ENCODE data around the gene MCM5. TPM values are rescaled to one million over a fixed set of nuclear protein-coding genes. Genes with fewer than 3 reads are reported as not detected.
"Not testable (repeated sequence)": the region's sequence is repeated elsewhere in the genome, so short reads cannot be mapped to it uniquely, and the experiment has no call there.

Gene MCM5
- total RNA-seq, 1 donor = 192 TPM

GRCh38 chr22:35467681-35468434 is 67.9 kb downstream of the MCM5 start:
- DNase-seq (ENCODE audit: low read depth in 2 of 3, low spot score in 2 of 3) = peak in 1 of 3 donors; percentile 55

- no peak for DNase-seq (ENCODE audit: low read depth in 2 of 3, low spot score in 2 of 3)
Measured at GRCh38 chr22:35470903-35471321, 71.0 kb downstream of the MCM5 start.

DNA sequence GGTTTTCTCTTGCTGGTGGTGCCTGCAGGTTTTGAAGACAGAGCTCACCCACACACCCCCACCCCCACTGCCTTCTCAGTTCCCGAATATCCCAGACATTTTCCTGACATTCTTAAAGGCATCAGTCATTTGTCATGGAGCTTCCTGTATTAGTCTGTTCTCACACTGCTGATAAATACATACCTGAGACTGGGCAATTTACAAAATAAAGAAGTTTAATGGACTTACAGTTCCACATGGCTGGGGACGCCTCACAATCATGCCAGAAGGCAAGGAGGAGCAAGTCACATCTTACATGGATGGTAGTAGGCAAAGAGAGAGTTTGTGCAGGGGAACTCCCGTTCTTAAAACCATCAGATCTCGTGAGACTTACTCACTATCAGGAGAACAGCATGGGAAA is 71.6 kb downstream of the MCM5 start:
- not testable (repeated sequence) for DNase-seq (ENCODE audit: low read depth in 2 of 3, low spot score in 2 of 3)

- no peak for DNase-seq (ENCODE audit: low read depth in 2 of 3, low spot score in 2 of 3)
Measured at GRCh38 chr22:35472488-35472887, 72.5 kb downstream of the MCM5 start.

GRCh38 chr22:35473971-35474370 is 74.0 kb downstream of the MCM5 start:
- no peak for DNase-seq (ENCODE audit: low read depth in 2 of 3, low spot score in 2 of 3)

Other genes starting within 250 kb of the MCM5 start
- 11.6 TPM for gene HMGXB4, start 142.6 kb upstream of the MCM5 start, total RNA-seq
- gene TOM1, start 100.2 kb upstream of the MCM5 start, total RNA-seq = 53.3 TPM
- gene HMOX1, start 19.0 kb upstream of the MCM5 start, total RNA-seq = 0.81 TPM
- gene RASD2, start 140.7 kb downstream of the MCM5 start, total RNA-seq = under 0.01 TPM
- gene MB, start 217.2 kb downstream of the MCM5 start, total RNA-seq = not detected
- 12.9 TPM for gene APOL6, start 248.3 kb downstream of the MCM5 start, total RNA-seq

All from hematopoietic multipotent progenitor cell (in vitro differentiated cells).